A549 (cell line): Measurements from ENCODE around the gene PDE6C. TPM values are rescaled to one million over a fixed set of nuclear protein-coding genes. Genes with fewer than 3 reads are reported as not detected.

ENCODE experiments used
- ATAC-seq, 2 experiments: fragments of 200-7000 bp in 1 of 2; fragments of >200 bp in 1 of 2; cut with Nextera tagmentation in 1 of 2; cut with Tn5 transposase in 1 of 2; 3 replicates each; pipeline versions ENCODE4 v1.8.0 to v1.9.1; 2018 to 2020; ENCODE audit warnings: mild to moderate bottlenecking in 1 of 2, moderate library complexity in 1 of 2
- CTCF ChIA-PET: fragments of 300-600 bp; sonication (Branson Sonifier 250); formaldehyde crosslinking; extraction: SDS; loops from one replicate; lab custom pipeline; 2021; ENCODE audit warnings: antibody characterized with exemption, inconsistent platforms; lab: Yijun Ruan, JAX
- POLR2A ChIA-PET: fragments of 350-600 bp; formaldehyde crosslinking; extraction: SDS; loops from one replicate; lab custom pipeline; 2021; ENCODE audit warnings: antibody characterized with exemption, inconsistent platforms; lab: Yijun Ruan, JAX
- DNase-seq, 2 experiments: peaks; one replicate each; pipeline versions ENCODE4 v3.0.0 to v3.0.0-alpha.2; 2011 to 2016; ENCODE audit warnings: low read depth in 1 of 2, low spot score in 1 of 2
- FAIRE-seq: peaks from 2 replicates; lab custom pipeline; 2011; peaks lifted over from hg19 to GRCh38; lab: Jason Lieb, UNC
- H3K27ac ChIP-seq, 2 experiments: fragments of >200 bp; sonication (Bioruptor Twin); formaldehyde crosslinking; 3 replicates each; pipeline ENCODE4 v1.5.1; 2016 to 2017
- H3K4me1 ChIP-seq: fragments of >200 bp; sonication (Bioruptor Twin); formaldehyde crosslinking; 3 replicates; pipeline ENCODE4 v1.6.1; 2016
- H3K4me2 ChIP-seq: fragments of >200 bp; sonication (Bioruptor Twin); formaldehyde crosslinking; 3 replicates; pipeline ENCODE4 v1.6.1; 2016
- H3K4me3 ChIP-seq: fragments of >200 bp; sonication (Bioruptor Twin); formaldehyde crosslinking; 3 replicates; pipeline ENCODE4 v1.5.1; 2016
- H3K9me3 ChIP-seq: fragments of >200 bp; sonication (Bioruptor Twin); formaldehyde crosslinking; 3 replicates; pipeline ENCODE4 v1.6.1; 2016
- ATOH8 ChIP-seq: fragments of 250-450 bp; sonication (Bioruptor Pico); IDR thresholded peaks from 2 replicates; pipeline ENCODE4 v1.5.0; 2020; ENCODE audit warnings: low read depth, mild to moderate bottlenecking, moderate library complexity
- BHLHE40 ChIP-seq: IDR thresholded peaks from 2 replicates; pipeline ENCODE4 v1.6.1; 2012; ENCODE audit warnings: low read depth, low read length, inconsistent platforms
- CBX2 ChIP-seq: fragments of 200-600 bp; sonication (generic); IDR thresholded peaks from 2 replicates; pipeline ENCODE4 v1.6.1; 2016; ENCODE audit warnings: low read depth, mild to moderate bottlenecking, borderline replicate concordance
- CEBPB ChIP-seq, 2 experiments: fragments of >200 bp in 1 of 2; sonication (Bioruptor Twin) in 1 of 2; formaldehyde crosslinking in 1 of 2; IDR thresholded peaks; 2 replicates each; pipeline ENCODE4 v1.6.1; 2012 to 2016
- CHD2 ChIP-seq: fragments of 150-350 bp; IDR thresholded peaks from 2 replicates; pipeline ENCODE4 v1.6.1; 2014; ENCODE audit warnings: low read length; ENCODE audit not compliant: partially characterized antibody
- CHD4 ChIP-seq: fragments of 200-600 bp; sonication (generic); IDR thresholded peaks from 2 replicates; pipeline ENCODE4 v1.6.1; 2016; ENCODE audit warnings: antibody characterized with exemption, mild to moderate bottlenecking, borderline replicate concordance
- EHF ChIP-seq: fragments of 250-450 bp; sonication (Bioruptor Pico); IDR thresholded peaks from 2 replicates; pipeline ENCODE4 v1.5.0; 2020; ENCODE audit warnings: mild to moderate bottlenecking
- FOSB ChIP-seq: fragments of 250-450 bp; sonication (Bioruptor Pico); IDR thresholded peaks from 2 replicates; pipeline ENCODE4 v1.5.0; 2020; ENCODE audit warnings: mild to moderate bottlenecking, moderate library complexity
- FOXS1 ChIP-seq: fragments of 250-450 bp; sonication (Bioruptor Pico); IDR thresholded peaks from 2 replicates; pipeline ENCODE4 v1.5.0; 2020; ENCODE audit warnings: mild to moderate bottlenecking, moderate library complexity
- GATA3 ChIP-seq: IDR thresholded peaks from 2 replicates; pipeline ENCODE4 v1.6.1; 2012; ENCODE audit warnings: borderline replicate concordance
- HES2 ChIP-seq: fragments of >200 bp; sonication (Bioruptor Twin); formaldehyde crosslinking; IDR thresholded peaks from 2 replicates; pipeline ENCODE4 v1.6.1; 2016
- HEYL ChIP-seq: fragments of 250-450 bp; sonication (Bioruptor Pico); IDR thresholded peaks from 2 replicates; pipeline ENCODE4 v1.8.0; 2021; ENCODE audit warnings: mild to moderate bottlenecking, moderate library complexity
- HMGXB4 ChIP-seq: fragments of 250-450 bp; sonication (Bioruptor Pico); IDR thresholded peaks from 2 replicates; pipeline ENCODE4 v1.5.0; 2021; ENCODE audit warnings: mild to moderate bottlenecking, moderate library complexity, borderline replicate concordance
- HOXB13 ChIP-seq: fragments of 250-450 bp; sonication (Bioruptor Pico); IDR thresholded peaks from 2 replicates; pipeline ENCODE4 v1.5.0; 2020; ENCODE audit warnings: low read depth, mild to moderate bottlenecking, moderate library complexity
- JUN ChIP-seq, 2 experiments: fragments of >200 bp; sonication (Bioruptor Twin); formaldehyde crosslinking; IDR thresholded peaks; 2 replicates in 1 of 2; 3 replicates in 1 of 2; pipeline ENCODE4 v1.6.1; 2016 to 2017
- JUNB ChIP-seq: fragments of >200 bp; sonication (Bioruptor Twin); formaldehyde crosslinking; IDR thresholded peaks from 2 replicates; pipeline ENCODE4 v1.6.1; 2016
- KDM5A ChIP-seq: fragments of 200-600 bp; sonication (generic); IDR thresholded peaks from 2 replicates; pipeline ENCODE4 v1.6.1; 2016; ENCODE audit warnings: antibody characterized with exemption, mild to moderate bottlenecking
- MAX ChIP-seq: IDR thresholded peaks from 2 replicates; pipeline ENCODE4 v1.6.1; 2012
- NFE2L2 ChIP-seq: fragments of 150-350 bp; conservative IDR thresholded peaks from 2 replicates; pipeline ENCODE4 v1.6.1; 2014; ENCODE audit warnings: low read length
- PBX3 ChIP-seq: IDR thresholded peaks from 2 replicates; pipeline ENCODE4 v1.6.1; 2012
- POLR2A ChIP-seq: IDR thresholded peaks from 2 replicates; pipeline ENCODE4 v1.6.1; 2012; ENCODE audit warnings: mild to moderate bottlenecking, low read length
- POLR2AphosphoS2 ChIP-seq: conservative IDR thresholded peaks from 2 replicates; pipeline ENCODE4 v1.6.1; 2012; ENCODE audit warnings: low read length, improper control_type of control experiment, inconsistent platforms
- RCOR1 ChIP-seq: fragments of 150-350 bp; IDR thresholded peaks from 2 replicates; pipeline ENCODE4 v1.6.1; 2014; ENCODE audit warnings: antibody characterized with exemption, low read length, low read depth
- RFX5 ChIP-seq: fragments of 450-650 bp; IDR thresholded peaks from 2 replicates; pipeline ENCODE4 v1.7.1; 2014; ENCODE audit warnings: antibody characterized with exemption, mild to moderate bottlenecking, moderate library complexity
- RNF2 ChIP-seq: fragments of 200-600 bp; sonication (generic); IDR thresholded peaks from 2 replicates; pipeline ENCODE4 v1.6.1; 2016; ENCODE audit warnings: low read depth, mild to moderate bottlenecking, antibody characterized with exemption, moderate library complexity, borderline replicate concordance
- SMC3 ChIP-seq: fragments of >200 bp; sonication (Bioruptor Twin); formaldehyde crosslinking; IDR thresholded peaks from 3 replicates; pipeline ENCODE4 v1.6.1; 2018; ENCODE audit warnings: inconsistent platforms
- TFCP2L1 ChIP-seq: fragments of 250-450 bp; sonication (Bioruptor Pico); IDR thresholded peaks from 2 replicates; pipeline ENCODE4 v1.5.0; 2021; ENCODE audit warnings: mild to moderate bottlenecking
- TP53 ChIP-seq: fragments of 250-450 bp; sonication (Bioruptor Pico); IDR thresholded peaks from 2 replicates; pipeline ENCODE4 v1.5.0; 2021; ENCODE audit warnings: mild to moderate bottlenecking, moderate library complexity
- ZC3H11A ChIP-seq: fragments of 450-650 bp; IDR thresholded peaks from 2 replicates; pipeline ENCODE4 v1.6.1; 2014; ENCODE audit warnings: antibody characterized with exemption, mild to moderate bottlenecking
- ZNF302 ChIP-seq: fragments of 250-450 bp; sonication (Bioruptor Pico); IDR thresholded peaks from 2 replicates; pipeline ENCODE4 v1.9.0; 2021; ENCODE audit warnings: inconsistent platforms, mild to moderate bottlenecking, moderate library complexity
- WGBS: methylation state at CpG from one replicate; pipeline ENCODE4 v1.1.6; 2017; ENCODE audit errors: missing lambda C conversion rate; 5-methylcytosine and 5-hydroxymethylcytosine counted together
- polyA plus RNA-seq, 4 experiments: library from polyadenylated mRNA; depleted of rRNA in 3 of 4; stranded (reverse); fragments of >200 nt; fragmentation: RNase III in 1 of 4; extraction: RNeasy Plus Mini Kit Qiagen cat#74134 plus additional on column Dnase treatment in 1 of 4; gene quantifications; 2 replicates in 3 of 4; 3 replicates in 1 of 4; pipeline ENCODE4 v1.2.3, GENCODE V29; 2011 to 2017

PDE6C gene
- polyA plus RNA-seq, 2 of the 4 experiments (the other 2 are of a cell fraction) = not detected

GRCh38 chr10:93591065-93591808, 21.1 kb upstream of the PDE6C start (continued):
- TF ChIP-seq ATOH8 (CRISPR knock-in tag) = no peak

- H3K4me1 ChIP-seq = 0 out of 3 replicates have a peak, but pooled peaks cover 4% of the 10 kb centered on the region
- H3K4me3 ChIP-seq = no peak overlapping the region
- ChIA-PET POLR2A (no interaction called here), CTCF (interaction anchor here (0.5 to 1.6 kb wide), 4 partner anchors 14 to 216 kb away, joined by 3 to 4 read pairs (median 4); no protein-coding TSS in a partner anchor)
- FAIRE-seq = no peak
- H3K9me3 ChIP-seq = no peaks in the 10 kb centered on the region
- 82% methylated on average over 4 of the region's 4 CpGs for WGBS
- DNase-seq = no peak
- no peak overlapping the region for H3K27ac ChIP-seq
- no peak for ATAC-seq
- TF ChIP-seq TFCP2L1 = no peak
- TF ChIP-seq ZNF302 (CRISPR knock-in tag) = no peak
- no peak for TF ChIP-seq CBX2
- no peak for TF ChIP-seq HES2
- no peak for TF ChIP-seq HOXB13 (CRISPR knock-in tag)
- TF ChIP-seq HEYL (CRISPR knock-in tag) = no peak
- no peak for TF ChIP-seq SMC3
- TF ChIP-seq BHLHE40 = no peak
- TF ChIP-seq GATA3 = no peak
- no peak overlapping the region for H3K4me2 ChIP-seq
These were observed 19.1 kb upstream of the PDE6C start for GRCh38 chr10:93593254-93593653.

- DNase-seq = no peak
- WGBS = 86% methylated on average over 18 of the region's 18 CpGs
- no peak for ATAC-seq
- Histone ChIP-seq H3K4me3 (no peak overlapping the region), H3K4me1 (0 out of 3 replicates have a peak, but pooled peaks cover 4% of the 10 kb centered on the region), H3K27ac (no peak overlapping the region), H3K4me2 (no peak overlapping the region), H3K9me3 (no peaks in the 10 kb centered on the region)
- FAIRE-seq = no peak
- TF ChIP-seq EHF (CRISPR knock-in tag) (no peak), FOXS1 (CRISPR knock-in tag) (no peak), TFCP2L1 (no peak), ZNF302 (CRISPR knock-in tag) (no peak), MAX (no peak), JUN (IDR thresholded peaks at IDR 0.05) (no peak), CHD4 (no peak), ZC3H11A (no peak), KDM5A (no peak), FOSB (CRISPR knock-in tag) (no peak)
- ChIA-PET POLR2A (no interaction called here), CTCF (interaction anchor here (0.5 kb wide), 1 partner anchor 38 kb away, joined by 4 read pairs; no protein-coding TSS in a partner anchor)
These were observed 18.6 kb upstream of the PDE6C start for GRCh38 chr10:93593749-93594148.

- Histone ChIP-seq H3K4me1 (0 out of 3 replicates have a peak, but pooled peaks cover 4% of the 10 kb centered on the region), H3K27ac (no peak overlapping the region), H3K4me3 (no peak overlapping the region), H3K4me2 (no peak overlapping the region), H3K9me3 (no peaks in the 10 kb centered on the region)
- CTCF ChIA-PET = no interaction called here
- 75% methylated on average over 7 of the region's 7 CpGs for WGBS
- DNase-seq = no peak
- POLR2A ChIA-PET = no interaction called here
- no peak for FAIRE-seq
- no peak for ATAC-seq
- TF ChIP-seq CHD2 (no peak), POLR2A (no peak), POLR2AphosphoS2 (no peak), HMGXB4 (CRISPR knock-in tag) (no peak), TP53 (CRISPR knock-in tag) (no peak), BHLHE40 (no peak), RCOR1 (no peak), NFE2L2 (no peak), RFX5 (no peak), CHD4 (no peak), HEYL (CRISPR knock-in tag) (no peak), PBX3 (no peak), RNF2 (no peak), JUNB (no peak), FOXS1 (CRISPR knock-in tag) (no peak), SMC3 (no peak), CEBPB (IDR thresholded peaks at IDR 0.05) (no peak), ZC3H11A (no peak)
These were observed 17.8 kb upstream of the PDE6C start for GRCh38 chr10:93594518-93594917.
